Hepatic stellate cell (primary cell): ENCODE measurements around the gene VWA8.
"Not testable (repeated sequence)": the region's sequence is repeated elsewhere in the genome, so short reads cannot be mapped to it uniquely, and the experiment has no call there.

ENCODE experiments used
- DNase-seq: peaks from one replicate; pipeline ENCODE4 v3.0.0; 2011; ENCODE audit warnings: low spot score

VWA8 gene

GRCh38 chr13:41682766-41683165, 278.1 kb downstream of the VWA8 start:
- no peak for DNase-seq

GRCh38 chr13:41682001-41682400, 278.9 kb downstream of the VWA8 start:
- DNase-seq: no peak

- no peak for DNase-seq
Observed at GRCh38 chr13:41681587-41681986, 279.3 kb downstream of the VWA8 start.

- no peak for DNase-seq
Observed at GRCh38 chr13:41680900-41681299, 280.0 kb downstream of the VWA8 start.

GRCh38 chr13:41678848-41679247, 282.1 kb downstream of the VWA8 start:
- no peak for DNase-seq

- DNase-seq: no peak
Observed at GRCh38 chr13:41678249-41678648, 282.7 kb downstream of the VWA8 start.

GRCh38 chr13:41675306-41675705, 285.6 kb downstream of the VWA8 start:
- DNase-seq: no peak

GRCh38 chr13:41674246-41674645, 286.7 kb downstream of the VWA8 start:
- no peak for DNase-seq

GRCh38 chr13:41673640-41674039, 287.3 kb downstream of the VWA8 start:
- DNase-seq: no peak

GRCh38 chr13:41670873-41671443, 290.0 kb downstream of the VWA8 start:
- DNase-seq: no peak

GRCh38 chr13:41668130-41668757, 292.7 kb downstream of the VWA8 start:
- DNase-seq: peak; percentile 44

GRCh38 chr13:41666644-41667043, 294.3 kb downstream of the VWA8 start:
- no peak for DNase-seq

GRCh38 chr13:41660411-41660810, 300.5 kb downstream of the VWA8 start:
- no peak for DNase-seq

- DNase-seq: peak; percentile 19
Observed at GRCh38 chr13:41658057-41658661, 302.8 kb downstream of the VWA8 start.

- DNase-seq: no peak
Observed at GRCh38 chr13:41655997-41656396, 304.9 kb downstream of the VWA8 start.

- DNase-seq: no peak
Observed at GRCh38 chr13:41654796-41655195, 306.1 kb downstream of the VWA8 start.

- peak; percentile 39 for DNase-seq
Observed at GRCh38 chr13:41652735-41653361, 308.1 kb downstream of the VWA8 start.

- DNase-seq: no peak
Observed at GRCh38 chr13:41651413-41652058, 309.4 kb downstream of the VWA8 start.

GRCh38 chr13:41650706-41651105, 310.2 kb downstream of the VWA8 start:
- DNase-seq: no peak

GRCh38 chr13:41649659-41650058, 311.2 kb downstream of the VWA8 start:
- peak; percentile 7 for DNase-seq

- DNase-seq: no peak
Observed at GRCh38 chr13:41648314-41648935, 312.5 kb downstream of the VWA8 start.

- not testable (repeated sequence) for DNase-seq
Observed at GRCh38 chr13:41647699-41648313, 313.1 kb downstream of the VWA8 start.
